GM19468 (cell line): ENCODE data around the gene DHRSX.
"Not testable (repeated sequence)": the region's sequence is repeated elsewhere in the genome, so short reads cannot be mapped to it uniquely, and the experiment has no call there.

Source experiments
- ATAC-seq: cut with Tn5 transposase; IDR thresholded peaks from one replicate; pipeline ENCODE4 v1.9.1; 2021; ENCODE audit warnings: mild to moderate bottlenecking, moderate library complexity, moderate number of reproducible peaks; ENCODE audit not compliant: unreplicated experiment; ENCODE audit errors: extremely low read depth

The DHRSX gene

DNA sequence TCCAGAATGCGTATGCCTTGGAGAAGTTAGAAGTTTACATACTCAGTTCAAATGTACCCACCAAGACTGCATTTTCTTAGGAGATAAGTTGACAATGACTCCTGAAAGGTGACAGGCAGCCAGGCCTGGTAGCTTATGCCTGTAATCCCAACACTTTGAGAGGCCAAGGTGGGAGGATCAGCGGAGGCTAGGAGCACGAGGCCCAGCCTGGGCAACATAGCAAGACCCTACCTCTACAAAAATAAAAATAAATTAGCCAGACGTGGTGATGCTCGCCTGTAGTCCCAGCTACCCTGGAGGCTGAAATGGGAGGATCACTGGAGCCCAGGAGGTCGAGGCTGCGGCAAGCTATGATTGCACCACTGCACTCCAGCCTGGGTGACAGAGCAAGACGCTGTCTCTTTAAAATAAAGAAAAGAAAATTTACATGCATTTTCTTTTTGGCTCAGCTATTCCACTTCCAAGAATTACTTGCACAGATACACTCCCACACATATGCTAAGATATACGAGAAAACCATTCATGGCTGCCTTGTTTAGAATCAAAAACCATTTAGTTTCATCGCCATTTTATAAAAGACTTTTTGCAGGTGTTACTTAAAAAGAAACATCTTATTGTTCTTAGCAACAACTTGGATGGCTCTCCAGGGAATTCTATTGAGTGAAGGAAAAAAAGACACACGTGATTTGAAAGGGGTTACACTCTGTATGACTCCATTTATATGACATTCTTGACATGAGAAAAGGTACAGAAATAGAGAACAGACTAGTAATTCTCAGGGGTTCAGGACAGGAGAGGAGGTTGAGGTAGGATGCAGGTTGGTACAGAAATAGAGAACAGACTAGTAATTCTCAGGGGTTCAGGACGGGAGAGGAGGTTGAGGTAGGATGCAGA, 66.3 kb downstream of the DHRSX start:
- ATAC-seq, result no peak

GRCh38 chrX:2432298-2432863, 68.4 kb downstream of the DHRSX start:
- ATAC-seq, result no peak

- no peak for ATAC-seq
These were observed 70.4 kb downstream of the DHRSX start for GRCh38 chrX:2430265-2430825.

- no peak for ATAC-seq
These were observed 73.0 kb downstream of the DHRSX start for GRCh38 chrX:2427737-2428136.

GRCh38 chrX:2427147-2427546, 73.6 kb downstream of the DHRSX start:
- no peak for ATAC-seq

- ATAC-seq, result no peak
These were observed 74.4 kb downstream of the DHRSX start for GRCh38 chrX:2426289-2426882.

- no peak for ATAC-seq
These were observed 75.3 kb downstream of the DHRSX start for GRCh38 chrX:2425286-2426071.

DNA sequence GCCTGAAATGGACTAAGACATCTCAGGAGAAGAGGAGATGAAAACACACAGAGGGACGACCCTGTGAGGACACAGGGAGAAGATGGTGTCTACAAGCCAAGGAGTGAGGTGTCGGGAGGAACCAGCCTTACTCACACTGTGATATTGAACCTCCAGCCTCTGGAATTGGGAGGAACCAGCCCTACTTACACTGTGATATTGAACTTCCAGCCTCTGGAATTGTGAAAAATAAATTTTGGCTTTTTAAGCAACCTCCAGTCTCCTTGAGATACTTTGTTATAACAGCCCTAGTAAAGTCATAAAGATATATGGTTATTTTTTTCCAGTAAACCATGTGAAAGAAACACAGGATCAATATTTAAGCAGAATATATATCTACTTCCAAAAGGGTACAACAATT, 76.5 kb downstream of the DHRSX start:
- ATAC-seq, result no peak

DNA sequence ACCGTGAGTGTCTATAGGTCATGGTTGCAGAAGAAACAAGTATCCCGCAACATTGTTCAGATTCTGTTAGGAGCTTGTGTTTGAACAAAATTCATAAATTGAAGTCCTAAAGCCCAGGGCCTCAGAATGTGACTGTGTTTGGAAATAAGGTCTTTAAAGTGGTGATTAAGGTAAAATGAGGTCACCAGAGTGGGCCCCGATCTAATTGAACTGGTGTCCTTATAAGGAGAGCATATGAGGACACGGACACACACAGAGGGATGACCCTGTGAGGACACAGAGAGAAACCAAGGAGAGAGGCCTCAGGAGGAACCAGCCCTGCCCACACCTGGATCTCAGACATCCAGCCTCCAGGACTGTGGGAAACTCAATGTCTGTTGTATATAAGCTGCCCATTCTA, 76.9 kb downstream of the DHRSX start:
- ATAC-seq, result no peak

GRCh38 chrX:2423282-2423681, 77.5 kb downstream of the DHRSX start:
- no peak for ATAC-seq

GRCh38 chrX:2419418-2419817, 81.4 kb downstream of the DHRSX start:
- ATAC-seq, result not testable (repeated sequence)

DNA sequence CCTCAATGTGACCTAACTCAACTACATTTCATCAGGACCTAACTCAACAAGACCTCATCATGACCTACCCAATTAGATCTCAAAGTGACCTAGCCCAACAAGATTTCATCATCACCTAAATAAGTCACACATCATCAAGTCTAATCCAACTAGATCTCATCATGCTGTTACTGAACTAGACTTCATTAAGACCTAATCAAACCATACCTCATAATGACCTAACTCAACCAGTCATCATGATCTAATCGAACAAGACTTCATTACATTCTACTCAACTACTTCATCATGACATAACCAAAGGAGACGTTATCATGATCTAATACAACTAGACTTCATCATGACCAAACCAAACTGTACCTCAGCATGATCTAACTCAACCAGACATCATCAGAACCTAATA, 82.8 kb downstream of the DHRSX start:
- ATAC-seq, result no peak

DNA sequence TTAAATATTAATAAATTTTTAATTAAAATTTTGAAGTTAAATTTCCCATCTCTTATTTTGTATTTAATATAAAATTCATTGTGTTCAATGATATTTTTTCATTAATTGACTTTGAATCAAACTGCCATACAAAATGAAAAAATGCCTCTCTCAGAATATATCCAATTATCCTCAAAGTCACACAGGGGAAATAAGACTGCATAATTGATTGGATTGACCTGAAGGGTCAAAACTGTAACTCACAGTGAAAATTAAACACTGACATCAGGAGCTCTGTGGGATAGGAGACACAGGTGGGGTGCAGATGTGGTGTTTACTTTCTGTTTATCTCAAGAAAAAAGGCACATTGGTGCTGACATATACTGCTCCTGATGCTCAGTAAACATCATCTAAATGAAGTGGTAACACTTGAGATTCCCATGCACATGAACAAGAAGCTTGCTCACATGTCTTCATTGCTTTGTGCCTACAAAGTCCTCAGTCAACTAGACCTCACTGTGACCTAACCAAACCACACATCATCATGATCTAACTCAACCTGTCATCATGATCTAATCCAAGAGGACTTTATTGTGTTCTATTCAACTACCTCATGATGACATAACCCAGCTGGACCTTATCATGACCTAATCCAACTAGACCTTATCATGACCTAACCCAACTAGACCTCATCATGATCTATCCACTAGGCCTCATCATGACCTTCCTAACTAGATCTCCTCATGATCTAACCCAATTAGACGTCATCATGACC, 83.7 kb downstream of the DHRSX start:
- no peak for ATAC-seq

GRCh38 chrX:2414384-2414783, 86.4 kb downstream of the DHRSX start:
- no peak for ATAC-seq

GRCh38 chrX:2413969-2414368, 86.8 kb downstream of the DHRSX start:
- ATAC-seq, result no peak

GRCh38 chrX:2412131-2412530, 88.6 kb downstream of the DHRSX start:
- ATAC-seq, result no peak

GRCh38 chrX:2410279-2411020, 90.3 kb downstream of the DHRSX start:
- no peak for ATAC-seq

DNA sequence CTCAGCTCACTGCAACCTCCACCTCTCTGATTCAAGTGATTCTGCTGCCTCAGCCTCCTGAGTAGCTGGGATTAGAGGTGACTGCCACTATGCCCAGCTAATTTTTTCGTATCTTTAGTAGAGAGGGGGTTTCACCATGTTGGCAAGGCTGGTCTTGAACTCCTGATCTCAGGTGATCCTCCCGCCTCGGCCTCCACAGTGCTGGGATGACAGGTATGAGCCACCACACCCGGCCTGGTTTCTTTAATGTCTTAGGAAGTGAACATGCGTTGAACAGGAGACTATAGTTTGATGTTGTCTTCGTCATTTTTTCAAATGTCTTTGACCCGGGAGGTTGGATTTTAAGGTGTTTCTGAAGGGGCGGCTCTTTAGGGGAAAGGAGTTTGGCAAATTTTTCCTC, 91.0 kb downstream of the DHRSX start:
- no peak for ATAC-seq

GRCh38 chrX:2408856-2409255, 91.9 kb downstream of the DHRSX start:
- no peak for ATAC-seq
